ENCODE results near the gene AMPD1. TPM values are rescaled to one million over a fixed set of nuclear protein-coding genes. Genes with fewer than 3 reads are reported as not detected.
A peak's percentile ranks its signal among the peaks of the same experiment; 100 is the strongest.

Gene AMPD1
- total RNA-seq, 2 donors from 2014 or later: 0.41 TPM; not detected in 1

- no peak for TF ChIP-seq CTCF (IDR thresholded peaks at IDR 0.05)
- no peaks in the 10 kb centered on the region for H3K9me3 ChIP-seq
- ATAC-seq (ENCODE audit: insufficient number of reproducible peaks, low FRiP score, low read depth): no peak
- H3K27me3 ChIP-seq (replicated peaks; ENCODE audit: insufficient read depth): no peaks in the 10 kb centered on the region
- peak overlapping the region; percentile 83 for H3K4me3 ChIP-seq
- H3K27ac ChIP-seq: peak overlapping the region in 1 of 2 donors; percentile 80
- no peaks in the 10 kb centered on the region for H3K36me3 ChIP-seq
- no peaks in the 10 kb centered on the region for H3K4me1 ChIP-seq (ENCODE audit: control insufficient read depth in 1 of 2, low read depth in 2 of 2)
- DNase-seq (ENCODE audit: low spot score): no peak
These were observed 26.4 kb downstream of the AMPD1 start for GRCh38 chr1:114668784-114669561.

- ATAC-seq (ENCODE audit: insufficient number of reproducible peaks, low FRiP score, low read depth): no peak
- H3K27me3 ChIP-seq (replicated peaks; ENCODE audit: insufficient read depth): no peaks in the 10 kb centered on the region
- H3K27ac ChIP-seq: no peak overlapping the region
These were observed 27.0 kb downstream of the AMPD1 start for GRCh38 chr1:114668373-114668772.

GRCh38 chr1:114666954-114667353 is 28.4 kb downstream of the AMPD1 start:
- Histone ChIP-seq H3K4me3 (no peak overlapping the region), H3K27me3 (replicated peaks; ENCODE audit: insufficient read depth) (no peaks in the 10 kb centered on the region), H3K27ac (no peak overlapping the region), H3K36me3 (no peaks in the 10 kb centered on the region), H3K4me1 (ENCODE audit: control insufficient read depth in 1 of 2, low read depth in 2 of 2) (no peaks in the 10 kb centered on the region), H3K9me3 (no peaks in the 10 kb centered on the region)
- DNase-seq (ENCODE audit: low spot score) (no peak), ATAC-seq (ENCODE audit: insufficient number of reproducible peaks, low FRiP score, low read depth) (no peak)
- TF ChIP-seq CTCF (IDR thresholded peaks at IDR 0.05): no peak

More at GRCh38 chr1:114668373-114668772, 27.0 kb downstream of the AMPD1 start:
- H3K9me3 ChIP-seq: no peaks in the 10 kb centered on the region
- DNase-seq (ENCODE audit: low spot score): no peak
- H3K4me3 ChIP-seq: no peak overlapping the region
- TF ChIP-seq CTCF (IDR thresholded peaks at IDR 0.05): no peak
- no peaks in the 10 kb centered on the region for H3K36me3 ChIP-seq
- H3K4me1 ChIP-seq (ENCODE audit: control insufficient read depth in 1 of 2, low read depth in 2 of 2): no peaks in the 10 kb centered on the region

- TF ChIP-seq CTCF (IDR thresholded peaks at IDR 0.05): no peak
- Histone ChIP-seq H3K4me3 (no peak overlapping the region), H3K9me3 (no peaks in the 10 kb centered on the region), H3K4me1 (ENCODE audit: control insufficient read depth in 1 of 2, low read depth in 2 of 2) (no peaks in the 10 kb centered on the region), H3K27me3 (replicated peaks; ENCODE audit: insufficient read depth) (no peaks in the 10 kb centered on the region), H3K36me3 (no peaks in the 10 kb centered on the region), H3K27ac (no peak overlapping the region)
- no peak for DNase-seq (ENCODE audit: low spot score)
- no peak for ATAC-seq (ENCODE audit: insufficient number of reproducible peaks, low FRiP score, low read depth)
These were observed 35.1 kb downstream of the AMPD1 start for GRCh38 chr1:114660238-114660637.

GRCh38 chr1:114651893-114652292 is 43.5 kb downstream of the AMPD1 start:
- H3K4me1 ChIP-seq (ENCODE audit: control insufficient read depth in 1 of 2, low read depth in 2 of 2): no peaks in the 10 kb centered on the region
- no peak for ATAC-seq (ENCODE audit: insufficient number of reproducible peaks, low FRiP score, low read depth)
- no peak for TF ChIP-seq CTCF (IDR thresholded peaks at IDR 0.05)
- no peaks in the 10 kb centered on the region for H3K27me3 ChIP-seq (replicated peaks; ENCODE audit: insufficient read depth)
- H3K36me3 ChIP-seq: no peaks in the 10 kb centered on the region
- no peaks in the 10 kb centered on the region for H3K9me3 ChIP-seq
- no peak for DNase-seq (ENCODE audit: low spot score)
- no peak overlapping the region for H3K27ac ChIP-seq
- H3K4me3 ChIP-seq: no peak overlapping the region
